C4-2B (cell line): ENCODE data around the gene EFCAB8.

Experiments
- CTCF ChIP-seq: fragments of 450-650 bp; conservative IDR thresholded peaks from 2 replicates; pipeline ENCODE4 v1.5.1; 2017; ENCODE audit warnings: mild to moderate bottlenecking
- ZFX ChIP-seq: fragments of 450-650 bp; IDR thresholded peaks from 2 replicates; pipeline ENCODE4 v1.6.1; 2017

DNA sequence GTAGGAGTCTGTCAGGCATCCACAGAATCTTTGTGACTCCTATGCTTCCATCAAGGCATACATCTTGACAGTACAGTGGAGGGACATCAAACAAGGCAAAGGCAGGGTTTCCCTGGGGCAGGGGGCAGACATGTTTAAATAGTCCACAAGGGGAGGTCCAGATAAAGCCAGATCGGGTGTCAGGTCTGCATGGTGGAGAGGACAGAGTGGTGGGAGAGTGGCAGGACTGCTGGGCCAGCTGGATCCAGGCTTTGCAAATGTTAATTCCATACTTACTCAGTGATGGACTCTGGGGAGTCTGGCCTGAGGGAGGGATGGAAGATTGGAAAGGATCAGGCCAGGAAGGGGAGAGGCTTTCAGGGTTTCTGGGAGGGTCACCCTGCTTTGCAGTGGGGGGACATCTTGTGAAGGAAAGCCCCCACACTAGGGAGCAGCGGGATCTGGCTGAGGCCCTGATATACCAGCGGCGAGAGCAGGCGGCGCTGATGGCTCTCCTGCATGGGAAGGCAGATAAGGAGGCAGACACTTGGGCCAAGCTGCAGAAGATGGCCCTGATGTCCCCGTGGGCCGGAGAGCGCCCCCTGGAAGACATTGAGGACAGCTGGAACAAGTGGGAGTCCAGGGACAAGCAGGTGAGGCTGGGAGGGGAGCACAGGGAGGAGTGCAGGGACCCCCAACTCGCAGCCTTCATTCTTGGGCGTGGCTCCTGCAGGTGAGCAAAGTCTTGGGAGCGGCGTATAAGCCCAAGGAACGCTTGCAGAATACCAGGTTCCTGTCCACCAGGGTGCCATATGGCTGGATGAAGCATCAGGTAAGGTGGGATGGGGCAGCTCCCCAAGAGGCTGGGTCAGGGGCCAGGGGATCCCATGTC lies 100.9 kb downstream of the EFCAB8 start:
- no peak for TF ChIP-seq CTCF
- TF ChIP-seq ZFX = no peak
